Stimulated activated naive CD8-positive, alpha-beta T cell treated with anti-CD3 and anti-CD28 coated beads, Interleukin-15, Interleukin-2, amounts not matched to agents 100 ng/mL and 50 ng/mL, for 24 hours (primary cell): ENCODE data around the gene LCN10.

Experiments used
- H3K27ac Mint-ChIP-seq: one replicate; pipeline ENCODE4 v1.8.0; 2021; ENCODE audit warnings: mild to moderate bottlenecking, mixed read lengths
- H3K27me3 Mint-ChIP-seq: one replicate; pipeline ENCODE4 v1.8.0; 2021; ENCODE audit warnings: mixed read lengths
- H3K36me3 Mint-ChIP-seq: one replicate; pipeline ENCODE4 v1.8.0; 2021; ENCODE audit warnings: low read depth, mixed read lengths
- H3K4me1 Mint-ChIP-seq: one replicate; pipeline ENCODE4 v1.8.0; 2021; ENCODE audit warnings: low read depth, mixed read lengths
- H3K4me3 Mint-ChIP-seq: one replicate; pipeline ENCODE4 v1.8.0; 2021; ENCODE audit warnings: mild to moderate bottlenecking, mixed read lengths
- H3K9me3 Mint-ChIP-seq: one replicate; pipeline ENCODE4 v1.8.0; 2021; ENCODE audit warnings: mixed read lengths

The LCN10 gene

DNA sequence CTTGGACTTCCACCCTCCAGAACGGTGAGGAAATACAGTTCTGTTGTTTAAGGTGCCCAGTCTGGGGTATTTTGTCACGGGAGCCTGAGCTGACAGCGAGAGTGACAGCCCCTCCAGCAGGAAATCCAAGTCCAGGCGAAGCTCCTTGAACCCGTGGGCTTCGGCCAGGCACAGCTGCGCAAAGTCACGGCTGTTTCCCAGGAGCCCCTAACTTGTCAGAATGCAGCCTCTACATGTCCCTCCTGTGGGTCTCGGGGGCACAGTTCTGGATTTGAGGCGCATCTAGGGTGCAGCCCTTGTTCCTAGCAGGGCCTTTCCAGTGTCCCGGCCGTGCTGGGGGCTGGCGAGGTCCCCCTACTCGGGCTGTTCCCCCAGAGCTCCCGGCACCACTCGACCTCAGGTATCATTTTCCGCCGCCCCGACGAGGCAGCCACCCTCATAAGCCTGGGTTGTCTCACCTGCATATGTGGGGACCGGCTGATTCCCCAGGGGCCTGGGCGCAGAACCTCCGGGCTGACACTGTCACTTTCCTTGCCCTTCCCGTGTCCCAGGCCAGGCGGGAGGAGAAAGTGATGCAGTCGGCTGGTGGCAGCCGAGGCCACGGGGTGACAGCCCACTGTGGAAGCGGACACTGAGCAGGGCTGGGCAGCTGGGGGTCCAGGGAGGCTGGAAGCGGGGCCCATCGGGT lies 10.8 kb upstream of the LCN10 start:
- H3K9me3 Mint-ChIP-seq: peaks cover 15% of the 10 kb centered on the region

DNA sequence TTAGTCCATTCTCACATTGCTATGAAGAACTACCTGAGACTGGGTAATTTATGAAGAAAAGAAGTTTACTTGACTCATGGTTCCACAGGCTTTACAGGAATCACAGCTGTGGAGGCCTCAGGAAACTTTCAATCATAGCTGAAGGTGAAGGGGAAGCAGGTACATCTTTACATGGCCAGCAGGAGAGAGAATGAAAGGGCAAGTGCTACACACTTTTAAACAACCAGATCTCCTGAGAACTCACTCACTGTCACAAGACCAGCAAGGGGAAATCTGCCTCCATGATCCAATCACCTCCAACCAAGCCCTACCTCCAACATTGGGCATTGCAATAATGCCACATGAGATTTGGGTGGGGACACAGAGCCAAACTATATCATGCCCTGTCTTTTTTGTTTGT lies 9.1 kb upstream of the LCN10 start:
- Mint-ChIP-seq H3K27me3 (peaks cover 15% of the 10 kb centered on the region), H3K4me1 (peaks cover 22% of the 10 kb centered on the region), H3K27ac (no peak overlapping the region), H3K4me3 (no peak overlapping the region), H3K9me3 (peaks cover 15% of the 10 kb centered on the region), H3K36me3 (peaks cover 11% of the 10 kb centered on the region)

More for the DNA sequence above, 10.8 kb upstream of the LCN10 start:
- Mint-ChIP-seq H3K36me3 (peaks cover 11% of the 10 kb centered on the region), H3K27ac (no peak overlapping the region), H3K4me1 (peaks cover 17% of the 10 kb centered on the region), H3K4me3 (no peak overlapping the region), H3K27me3 (peaks cover 15% of the 10 kb centered on the region)

DNA sequence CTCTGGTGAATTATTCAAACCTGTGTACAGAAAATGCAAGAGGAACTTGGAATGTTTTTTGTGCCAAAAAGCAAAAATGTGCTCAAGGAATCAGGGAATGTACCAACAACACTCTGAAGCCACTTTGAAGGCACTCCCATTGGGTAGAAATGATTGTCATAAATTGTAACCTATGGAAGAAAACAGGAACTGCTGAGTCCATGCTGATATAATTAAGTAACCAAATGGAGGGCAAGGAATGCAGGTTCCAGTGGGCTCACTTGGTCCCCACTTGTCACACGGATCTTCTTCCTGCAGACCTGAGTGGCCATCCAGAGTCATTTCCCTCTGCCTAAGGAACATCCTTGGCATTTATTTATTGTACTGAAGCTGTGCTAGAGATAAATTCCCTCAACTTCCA lies 8.5 kb upstream of the LCN10 start:
- peaks cover 15% of the 10 kb centered on the region for H3K27me3 Mint-ChIP-seq
- H3K4me3 Mint-ChIP-seq: no peak overlapping the region
- H3K36me3 Mint-ChIP-seq: peaks cover 11% of the 10 kb centered on the region
- no peak overlapping the region for H3K27ac Mint-ChIP-seq
- H3K4me1 Mint-ChIP-seq: peaks cover 22% of the 10 kb centered on the region
- H3K9me3 Mint-ChIP-seq: peaks cover 15% of the 10 kb centered on the region

DNA sequence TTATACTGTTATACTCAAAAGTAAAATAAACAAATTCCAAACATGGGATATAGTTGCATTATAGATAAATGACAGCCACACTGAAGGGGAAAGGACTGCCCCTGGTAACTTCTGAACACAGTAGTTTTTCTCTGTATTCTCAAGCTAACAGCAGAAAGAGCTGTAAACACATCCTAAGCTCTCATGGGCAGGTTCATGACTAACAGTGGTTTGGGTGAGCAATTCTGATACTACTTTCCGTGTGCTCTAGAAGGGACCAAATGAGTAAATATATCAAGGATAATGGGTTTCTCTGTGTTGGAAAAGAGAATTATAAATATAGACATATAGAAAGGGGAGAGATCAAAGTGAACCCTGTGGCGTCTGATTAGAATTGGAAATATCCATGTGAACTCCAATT lies 7.8 kb upstream of the LCN10 start:
- Mint-ChIP-seq H3K36me3 (peaks cover 11% of the 10 kb centered on the region), H3K27ac (no peak overlapping the region), H3K27me3 (peaks cover 12% of the 10 kb centered on the region), H3K4me3 (no peak overlapping the region), H3K9me3 (peaks cover 15% of the 10 kb centered on the region), H3K4me1 (peaks cover 22% of the 10 kb centered on the region)

DNA sequence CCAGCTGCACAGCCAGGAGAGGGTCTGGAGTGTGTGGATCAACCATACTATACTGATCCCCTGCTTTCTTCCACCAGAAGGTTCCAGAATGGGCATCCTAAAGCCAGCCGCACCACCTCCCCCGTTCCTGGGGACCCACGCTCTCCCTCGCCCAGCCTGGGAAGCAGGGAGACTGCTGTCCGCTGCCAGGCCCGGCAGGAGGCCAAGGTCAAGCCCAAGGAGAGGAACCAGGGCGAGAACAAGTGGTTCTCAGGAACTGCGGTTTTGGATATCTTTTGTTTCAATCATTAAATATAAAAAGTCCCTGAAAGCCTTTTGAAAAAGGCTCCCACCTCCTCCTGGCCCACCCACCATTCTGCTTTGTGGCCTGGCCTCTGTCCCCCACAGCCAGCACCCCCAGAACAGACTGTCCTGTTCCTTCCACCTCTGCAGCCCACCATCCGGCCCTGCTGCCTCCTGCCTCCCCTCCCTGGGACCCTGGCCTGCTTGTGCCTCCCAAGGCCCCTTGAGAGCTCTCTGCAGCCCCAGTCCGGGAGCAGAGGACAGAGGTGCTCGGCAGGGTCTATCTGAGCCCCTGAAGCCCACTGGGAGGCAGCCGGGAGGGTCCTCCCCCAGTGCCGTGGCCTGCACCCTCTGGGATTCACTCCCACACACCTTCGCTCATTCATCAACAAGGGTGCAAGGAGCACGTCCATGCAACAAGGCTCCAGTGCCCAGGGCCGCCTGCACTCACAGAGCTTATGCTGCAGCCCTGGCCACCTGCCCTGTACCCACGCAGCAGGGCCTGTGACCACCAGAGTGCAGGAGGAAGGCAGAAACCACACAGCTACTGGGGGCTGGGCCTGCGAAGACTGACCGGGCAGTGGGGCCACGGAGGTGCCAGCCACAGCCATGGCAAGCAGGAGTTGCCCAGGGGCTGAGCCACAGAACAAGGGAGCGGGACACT lies 6.2 kb upstream of the LCN10 start:
- Mint-ChIP-seq H3K4me1 (peaks cover 22% of the 10 kb centered on the region), H3K4me3 (no peak overlapping the region), H3K9me3 (peaks cover 15% of the 10 kb centered on the region), H3K36me3 (peaks cover 11% of the 10 kb centered on the region), H3K27ac (no peak overlapping the region), H3K27me3 (peaks cover 12% of the 10 kb centered on the region)

DNA sequence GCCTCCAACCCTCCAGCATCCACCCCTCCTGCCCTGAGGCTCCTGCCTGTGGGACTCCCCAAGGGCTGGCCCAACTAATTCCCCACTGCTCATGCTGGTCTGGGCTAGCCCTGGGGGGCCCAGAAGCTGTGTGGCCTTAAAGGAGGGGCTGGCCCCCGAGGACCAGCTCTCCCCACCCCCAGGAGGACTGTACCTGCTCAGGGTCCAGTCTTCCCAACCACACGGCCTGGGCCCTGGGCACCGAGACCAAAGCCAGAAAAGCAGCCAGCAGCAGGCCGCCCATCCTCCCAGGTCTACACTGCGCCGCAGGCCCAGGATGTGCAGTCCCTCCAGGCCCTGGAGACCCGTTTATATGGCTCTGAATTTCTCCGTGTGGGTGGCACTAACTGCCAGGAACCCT lies 5.5 kb upstream of the LCN10 start, which contains the start of gene LCN6:
Gene LCN6 (minus strand): TSS at position 325 of the 400 bp plus-strand sequence. CDS start 42 bp downstream, at position 283.
- Mint-ChIP-seq H3K9me3 (peaks cover 15% of the 10 kb centered on the region), H3K4me3 (no peak within 1 kb of the TSS), H3K36me3 (peaks cover 11% of the 10 kb centered on the region), H3K4me1 (peaks cover 22% of the 10 kb centered on the region), H3K27me3 (peaks cover 12% of the 10 kb centered on the region), H3K27ac (no peak within 1 kb of the TSS)

DNA sequence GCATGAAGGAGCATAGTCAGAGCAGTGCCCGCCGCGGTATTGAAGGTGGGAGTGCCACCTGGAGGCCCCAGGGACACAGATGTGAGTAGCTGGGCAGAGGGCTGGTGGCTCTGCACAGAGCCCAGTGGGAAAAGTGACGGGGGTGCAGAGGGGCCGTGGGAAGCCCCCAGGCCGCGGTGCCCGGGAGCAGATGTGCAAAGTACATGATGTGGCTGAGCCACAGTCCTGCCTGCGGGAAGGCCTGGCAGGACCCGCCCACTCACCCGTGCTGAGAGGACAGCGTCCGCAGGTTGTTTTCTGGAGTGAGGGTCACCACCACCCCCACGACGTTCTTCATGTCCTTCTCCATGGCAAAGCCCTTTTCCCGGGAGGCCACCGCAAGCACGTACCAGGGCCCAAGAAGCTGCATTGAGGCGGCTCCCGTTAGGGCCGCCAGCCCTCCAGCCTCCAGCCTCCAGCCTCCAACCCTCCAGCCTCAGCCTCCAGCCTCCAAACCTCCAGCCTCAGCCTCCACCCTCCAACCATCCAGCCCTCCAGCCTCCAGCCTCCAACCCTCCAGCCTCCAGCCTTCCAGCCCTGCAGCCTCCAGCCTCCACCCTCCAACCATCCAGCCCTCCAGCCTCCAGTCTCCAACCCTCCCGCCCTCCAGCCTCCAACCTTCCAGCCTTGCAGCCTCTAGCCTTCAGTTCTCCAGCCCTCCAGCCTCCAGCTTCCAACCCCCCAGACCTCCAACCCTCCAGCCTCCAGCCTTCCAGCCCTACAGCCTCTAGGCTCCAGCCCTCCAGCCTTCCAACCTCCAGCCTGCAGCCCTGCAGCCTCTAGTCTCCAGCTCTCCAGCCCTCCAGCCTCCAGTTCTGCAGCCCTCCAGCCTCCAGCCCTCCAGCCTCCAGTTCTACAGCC lies 4.7 kb upstream of the LCN10 start:
- peaks cover 9% of the 10 kb centered on the region for H3K36me3 Mint-ChIP-seq
- no peak overlapping the region for H3K27ac Mint-ChIP-seq
- H3K9me3 Mint-ChIP-seq: peaks cover 9% of the 10 kb centered on the region
- H3K27me3 Mint-ChIP-seq: peaks cover 8% of the 10 kb centered on the region
- H3K4me1 Mint-ChIP-seq: peaks cover 22% of the 10 kb centered on the region
- no peak overlapping the region for H3K4me3 Mint-ChIP-seq

DNA sequence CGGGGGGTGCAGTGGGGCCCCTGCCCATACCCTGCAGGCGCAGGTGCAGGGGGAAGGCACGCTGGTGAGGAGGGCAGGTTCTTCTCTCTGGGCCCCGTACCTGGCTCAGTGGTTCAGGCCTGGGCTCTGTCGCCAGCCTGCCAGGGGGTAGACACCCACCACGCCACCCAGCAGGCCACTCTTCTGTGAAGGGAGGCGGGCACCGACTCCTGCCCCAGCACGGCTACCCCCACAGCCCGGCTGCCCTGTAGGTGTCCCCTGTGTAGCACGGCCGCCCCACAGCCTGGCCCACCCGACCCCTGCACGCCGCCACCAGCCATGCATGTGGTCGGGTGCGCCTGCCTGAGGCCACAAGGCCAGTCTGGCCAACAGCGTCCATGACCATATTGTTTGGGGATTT lies 3.9 kb upstream of the LCN10 start:
- H3K4me3 Mint-ChIP-seq: no peak overlapping the region

DNA sequence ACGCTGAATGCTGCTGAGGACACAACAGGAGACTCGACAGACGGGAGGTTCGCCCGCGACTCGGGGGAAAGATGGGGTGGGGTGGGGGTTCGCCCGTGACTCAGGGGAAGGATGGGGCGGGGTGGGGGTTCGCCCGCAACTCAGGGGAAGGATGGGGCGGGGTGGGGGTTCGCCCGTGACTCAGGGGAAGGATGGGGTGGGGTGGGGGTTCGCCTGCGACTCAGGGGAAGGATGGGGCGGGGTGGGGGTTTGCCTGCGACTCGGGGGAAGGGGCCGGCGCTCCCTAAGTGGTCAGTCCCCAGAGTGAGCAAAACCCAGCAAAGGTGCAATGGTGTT lies 3.4 kb upstream of the LCN10 start:
- Mint-ChIP-seq H3K27ac (no peak overlapping the region), H3K9me3 (no peaks in the 10 kb centered on the region), H3K4me1 (peaks cover 30% of the 10 kb centered on the region), H3K4me3 (no peak overlapping the region), H3K36me3 (no peaks in the 10 kb centered on the region), H3K27me3 (no peaks in the 10 kb centered on the region)

More for the DNA sequence above, 3.9 kb upstream of the LCN10 start:
- Mint-ChIP-seq H3K27me3 (peaks cover 2% of the 10 kb centered on the region), H3K4me1 (peaks cover 26% of the 10 kb centered on the region), H3K27ac (no peak overlapping the region), H3K36me3 (peaks cover 4% of the 10 kb centered on the region), H3K9me3 (peaks cover 3% of the 10 kb centered on the region)

DNA sequence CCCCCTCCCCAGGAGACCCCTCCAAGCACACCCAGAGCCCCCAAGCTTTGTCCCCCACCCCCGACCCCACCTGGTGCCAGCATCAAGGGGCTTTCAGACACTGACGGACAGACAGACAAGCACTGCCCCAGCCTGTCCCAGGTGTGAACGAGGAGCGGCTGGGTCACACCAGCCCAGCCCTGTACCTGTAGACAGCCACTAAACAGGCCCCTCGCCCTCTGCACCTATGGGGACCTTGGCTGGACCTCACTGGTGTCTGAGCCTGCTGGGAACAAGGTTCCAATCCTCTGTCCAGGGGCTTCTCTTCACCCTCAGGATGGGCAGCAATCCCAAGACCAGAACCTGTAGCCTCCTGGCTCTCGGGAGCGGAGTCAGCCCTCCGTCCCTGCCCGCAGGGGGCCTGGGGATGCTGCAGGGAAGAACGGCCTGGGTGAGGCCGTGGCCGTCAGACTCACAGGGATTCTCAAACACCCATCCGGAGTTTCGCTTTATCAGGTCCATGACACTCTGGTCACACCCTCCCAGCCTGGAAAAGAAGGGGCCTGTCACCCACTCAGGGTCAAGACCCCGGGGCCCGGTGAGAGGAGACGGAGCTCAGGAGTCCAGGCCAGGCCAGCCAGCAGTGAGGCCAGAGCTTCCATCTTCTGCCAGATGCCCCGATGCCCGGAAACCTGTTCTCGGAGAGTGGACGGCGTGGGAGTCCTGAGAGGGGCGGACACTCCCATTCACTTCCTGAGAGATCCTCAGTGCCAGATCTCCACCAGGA lies 2.8 kb upstream of the LCN10 start:
- no peaks in the 10 kb centered on the region for H3K36me3 Mint-ChIP-seq
- no peaks in the 10 kb centered on the region for H3K9me3 Mint-ChIP-seq
- no peak overlapping the region for H3K4me3 Mint-ChIP-seq
- H3K4me1 Mint-ChIP-seq: peaks cover 33% of the 10 kb centered on the region
- no peaks in the 10 kb centered on the region for H3K27me3 Mint-ChIP-seq
- no peak overlapping the region for H3K27ac Mint-ChIP-seq

DNA sequence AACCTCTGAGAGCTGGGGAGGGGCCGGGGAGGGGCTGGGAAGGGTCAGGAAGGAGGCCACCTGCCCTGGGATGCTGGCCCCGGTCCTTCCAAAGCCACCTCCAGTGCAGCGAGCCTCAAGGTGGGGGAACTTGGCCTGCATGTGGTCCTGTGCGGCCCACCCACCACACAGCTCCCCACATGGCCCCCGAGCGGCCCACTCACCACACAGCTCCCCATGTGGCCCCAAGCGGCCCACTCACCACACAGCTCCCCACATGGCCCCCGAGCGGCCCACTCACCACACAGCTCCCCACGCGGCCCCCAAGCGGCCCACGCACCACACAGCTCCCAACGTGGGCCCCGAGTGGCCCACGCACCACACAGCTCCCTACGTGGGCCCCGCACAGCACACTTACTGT lies 2.0 kb upstream of the LCN10 start:
- Mint-ChIP-seq H3K27me3 (no peaks in the 10 kb centered on the region), H3K4me3 (no peak overlapping the region), H3K27ac (no peak overlapping the region), H3K4me1 (peaks cover 28% of the 10 kb centered on the region), H3K36me3 (no peaks in the 10 kb centered on the region), H3K9me3 (no peaks in the 10 kb centered on the region)

DNA sequence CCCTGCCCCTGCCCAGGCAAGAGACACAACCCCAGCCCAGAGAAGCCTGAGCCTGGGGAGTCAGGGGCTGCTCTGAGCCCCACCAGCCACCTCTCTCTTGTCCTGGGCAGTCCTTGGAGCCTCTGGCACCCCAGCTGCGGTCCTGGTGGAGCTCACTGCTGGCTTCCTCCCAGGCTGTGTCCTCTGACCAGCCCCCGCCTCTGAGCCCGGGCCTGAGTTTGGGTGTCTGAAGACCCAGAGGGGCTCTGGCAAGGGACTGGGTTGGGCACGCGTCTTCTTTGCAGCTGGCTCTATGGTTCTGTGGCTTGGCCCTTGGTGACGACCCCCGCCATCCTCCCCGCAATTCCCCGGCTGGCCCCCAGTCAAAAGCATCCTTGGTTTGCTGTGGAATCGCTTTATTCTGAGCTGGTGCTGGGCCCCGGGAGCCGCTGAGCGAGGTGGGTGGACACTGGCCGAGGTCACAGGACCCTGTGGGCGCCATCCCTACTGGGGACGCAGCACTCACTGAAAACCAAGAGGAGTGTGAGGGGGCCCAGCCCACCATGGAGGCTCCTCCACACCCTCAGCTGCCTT lies 985 bp upstream of the LCN10 start:
- no peak overlapping the region for H3K4me3 Mint-ChIP-seq

DNA sequence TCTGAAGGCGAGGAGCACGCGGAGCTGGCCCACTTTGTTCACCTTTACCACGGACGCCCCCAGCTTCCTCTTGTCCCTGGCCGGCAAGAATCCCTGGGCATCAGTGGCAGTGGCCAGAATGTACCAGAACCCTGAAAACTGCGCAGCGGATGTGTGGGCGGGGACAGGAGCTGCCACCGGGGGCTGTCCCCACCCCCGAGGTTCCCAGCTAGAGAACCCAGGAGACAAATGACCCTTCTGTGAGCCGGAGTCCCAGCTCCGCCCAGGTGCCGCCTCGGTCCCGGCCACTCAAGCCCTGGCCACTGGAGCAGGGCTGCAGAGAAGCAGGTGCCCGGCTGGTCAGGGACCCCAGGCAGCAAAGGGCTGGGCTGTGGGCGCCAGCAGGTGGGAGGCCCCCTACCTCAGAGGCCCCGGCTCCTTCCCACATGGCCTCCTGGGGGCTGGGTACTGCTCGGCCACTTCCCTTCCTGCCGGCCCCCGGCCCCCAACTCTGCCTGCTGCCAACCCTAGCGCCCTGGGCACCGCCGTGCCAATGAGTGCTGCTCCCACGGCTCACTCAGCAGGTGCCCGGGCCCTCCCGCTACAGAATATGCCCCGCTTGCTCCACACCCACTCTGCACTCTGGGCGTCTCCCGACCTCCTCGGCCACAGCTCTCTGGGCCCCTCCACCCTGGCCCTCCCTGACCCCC lies 713 bp downstream of the LCN10 start:
- peaks cover 26% of the 10 kb centered on the region for H3K4me1 Mint-ChIP-seq
- H3K27me3 Mint-ChIP-seq: no peaks in the 10 kb centered on the region
- peak overlapping the region; percentile 67 for H3K4me3 Mint-ChIP-seq
- peak overlapping the region; percentile 55 for H3K27ac Mint-ChIP-seq
- no peaks in the 10 kb centered on the region for H3K9me3 Mint-ChIP-seq
- H3K36me3 Mint-ChIP-seq: no peaks in the 10 kb centered on the region

More for the DNA sequence above, 985 bp upstream of the LCN10 start:
- Mint-ChIP-seq H3K27ac (no peak overlapping the region), H3K4me1 (peaks cover 25% of the 10 kb centered on the region), H3K36me3 (no peaks in the 10 kb centered on the region), H3K27me3 (no peaks in the 10 kb centered on the region), H3K9me3 (no peaks in the 10 kb centered on the region)
